ENCODE data around the gene GDF15.

Gene GDF15

DNA sequence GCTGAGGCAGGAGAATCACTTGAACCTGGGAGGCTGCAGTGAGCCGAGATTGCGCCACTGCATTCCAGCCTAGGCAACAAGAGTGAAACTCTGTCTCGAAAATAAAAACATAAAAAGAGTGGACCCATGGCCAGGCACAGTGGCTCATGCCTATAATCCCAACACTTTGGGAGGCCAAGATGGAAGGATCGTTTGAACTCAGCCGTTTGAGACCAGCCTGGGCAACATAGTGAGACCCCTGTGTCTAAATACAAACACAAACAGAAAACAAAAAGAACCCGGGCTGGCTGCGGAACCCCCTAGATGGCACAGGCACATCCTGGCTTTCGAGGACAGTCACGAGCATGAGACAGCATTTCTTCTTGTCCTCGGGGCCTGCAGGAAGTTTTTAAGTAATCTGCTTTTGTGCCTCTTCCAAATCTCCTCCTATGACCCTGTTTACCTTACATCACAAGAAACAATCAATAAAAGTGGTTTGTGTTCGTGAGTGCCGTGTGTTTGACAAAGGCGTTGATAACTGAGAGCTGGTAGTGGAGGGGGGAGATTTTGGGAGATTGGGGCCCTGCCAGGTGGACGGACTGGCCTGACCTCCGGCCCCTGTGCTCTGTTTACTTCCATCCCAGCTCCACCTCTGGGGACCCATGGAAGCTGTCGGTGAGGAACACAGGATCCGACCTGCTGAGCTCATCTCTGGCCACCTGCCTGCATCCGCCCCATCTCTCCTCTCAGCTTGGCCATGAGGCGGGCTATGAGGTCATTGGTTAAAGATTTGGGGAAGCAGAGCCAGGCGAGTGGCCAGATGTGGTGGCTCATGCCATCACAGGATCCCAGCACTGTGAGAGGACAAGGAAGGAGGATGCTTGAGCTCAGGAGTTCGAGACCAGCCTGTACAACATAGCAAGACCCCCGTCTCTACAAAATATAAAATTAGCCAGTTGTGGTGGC lies 5.9 kb upstream of the GDF15 start (continued):
- TF ChIP-seq ZBTB21 (tag by site-specific recombination; IDR thresholded peaks at IDR 0.05), result peak; percentile 97
- no peak for TF ChIP-seq ZNF501 (tag by site-specific recombination; IDR thresholded peaks at IDR 0.05)
- peak; percentile 84 for TF ChIP-seq ZEB2 (tag by site-specific recombination; IDR thresholded peaks at IDR 0.05)
- TF ChIP-seq MEIS1 (CRISPR knock-in tag; IDR thresholded peaks at IDR 0.05; ENCODE audit: borderline replicate concordance), result no peak
- peak; percentile 64 for TF ChIP-seq KLF1 (tag by site-specific recombination; IDR thresholded peaks at IDR 0.05)
- TF ChIP-seq ZNF530 (tag by site-specific recombination; IDR thresholded peaks at IDR 0.05; ENCODE audit: low read depth), result no peak
- no peak for TF ChIP-seq EGR2 (tag by site-specific recombination; IDR thresholded peaks at IDR 0.05; ENCODE audit: low read depth)
- TF ChIP-seq KLF7 (tag by site-specific recombination; IDR thresholded peaks at IDR 0.05; ENCODE audit: borderline replicate concordance), result no peak
- TF ChIP-seq ZNF2 (tag by site-specific recombination; IDR thresholded peaks at IDR 0.05), result no peak
- TF ChIP-seq IKZF3 (tag by site-specific recombination; IDR thresholded peaks at IDR 0.05), result peak; percentile 75
- TF ChIP-seq ZNF514 (tag by site-specific recombination; IDR thresholded peaks at IDR 0.05), result no peak
- TF ChIP-seq KLF9 (tag by site-specific recombination; IDR thresholded peaks at IDR 0.05; ENCODE audit: low read depth), result no peak
- no peak; the same call in 1 of the 2 replicates for TF ChIP-seq ZNF324 (tag by site-specific recombination; IDR thresholded peaks at IDR 0.05)
- TF ChIP-seq ZNF138 (tag by site-specific recombination; IDR thresholded peaks at IDR 0.05; ENCODE audit: borderline replicate concordance), result no peak
- no peak for TF ChIP-seq ZNF529 (tag by site-specific recombination; IDR thresholded peaks at IDR 0.05; ENCODE audit: insufficient replicate concordance)
- TF ChIP-seq ZNF600 (tag by site-specific recombination; IDR thresholded peaks at IDR 0.05), result peak; percentile 94
- TF ChIP-seq, protein P1, sequence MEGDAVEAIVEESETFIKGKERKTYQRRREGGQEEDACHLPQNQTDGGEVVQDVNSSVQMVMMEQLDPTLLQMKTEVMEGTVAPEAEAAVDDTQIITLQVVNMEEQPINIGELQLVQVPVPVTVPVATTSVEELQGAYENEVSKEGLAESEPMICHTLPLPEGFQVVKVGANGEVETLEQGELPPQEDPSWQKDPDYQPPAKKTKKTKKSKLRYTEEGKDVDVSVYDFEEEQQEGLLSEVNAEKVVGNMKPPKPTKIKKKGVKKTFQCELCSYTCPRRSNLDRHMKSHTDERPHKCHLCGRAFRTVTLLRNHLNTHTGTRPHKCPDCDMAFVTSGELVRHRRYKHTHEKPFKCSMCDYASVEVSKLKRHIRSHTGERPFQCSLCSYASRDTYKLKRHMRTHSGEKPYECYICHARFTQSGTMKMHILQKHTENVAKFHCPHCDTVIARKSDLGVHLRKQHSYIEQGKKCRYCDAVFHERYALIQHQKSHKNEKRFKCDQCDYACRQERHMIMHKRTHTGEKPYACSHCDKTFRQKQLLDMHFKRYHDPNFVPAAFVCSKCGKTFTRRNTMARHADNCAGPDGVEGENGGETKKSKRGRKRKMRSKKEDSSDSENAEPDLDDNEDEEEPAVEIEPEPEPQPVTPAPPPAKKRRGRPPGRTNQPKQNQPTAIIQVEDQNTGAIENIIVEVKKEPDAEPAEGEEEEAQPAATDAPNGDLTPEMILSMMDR (tag by site-specific recombination; IDR thresholded peaks at IDR 0.05), result no peak
- TF ChIP-seq, protein P2, sequence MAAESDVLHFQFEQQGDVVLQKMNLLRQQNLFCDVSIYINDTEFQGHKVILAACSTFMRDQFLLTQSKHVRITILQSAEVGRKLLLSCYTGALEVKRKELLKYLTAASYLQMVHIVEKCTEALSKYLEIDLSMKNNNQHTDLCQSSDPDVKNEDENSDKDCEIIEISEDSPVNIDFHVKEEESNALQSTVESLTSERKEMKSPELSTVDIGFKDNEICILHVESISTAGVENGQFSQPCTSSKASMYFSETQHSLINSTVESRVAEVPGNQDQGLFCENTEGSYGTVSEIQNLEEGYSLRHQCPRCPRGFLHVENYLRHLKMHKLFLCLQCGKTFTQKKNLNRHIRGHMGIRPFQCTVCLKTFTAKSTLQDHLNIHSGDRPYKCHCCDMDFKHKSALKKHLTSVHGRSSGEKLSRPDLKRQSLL (tag by site-specific recombination; IDR thresholded peaks at IDR 0.05), result peak; percentile 67
- TF ChIP-seq OSR2 (tag by site-specific recombination; IDR thresholded peaks at IDR 0.05), result peak; percentile 36; the same call in 1 of the 2 replicates
- no peak for TF ChIP-seq ZNF354C (tag by site-specific recombination; IDR thresholded peaks at IDR 0.05; ENCODE audit: borderline replicate concordance, low read depth)
- no peak for TF ChIP-seq ZNF248 (tag by site-specific recombination; IDR thresholded peaks at IDR 0.05)
- TF ChIP-seq, protein P3, sequence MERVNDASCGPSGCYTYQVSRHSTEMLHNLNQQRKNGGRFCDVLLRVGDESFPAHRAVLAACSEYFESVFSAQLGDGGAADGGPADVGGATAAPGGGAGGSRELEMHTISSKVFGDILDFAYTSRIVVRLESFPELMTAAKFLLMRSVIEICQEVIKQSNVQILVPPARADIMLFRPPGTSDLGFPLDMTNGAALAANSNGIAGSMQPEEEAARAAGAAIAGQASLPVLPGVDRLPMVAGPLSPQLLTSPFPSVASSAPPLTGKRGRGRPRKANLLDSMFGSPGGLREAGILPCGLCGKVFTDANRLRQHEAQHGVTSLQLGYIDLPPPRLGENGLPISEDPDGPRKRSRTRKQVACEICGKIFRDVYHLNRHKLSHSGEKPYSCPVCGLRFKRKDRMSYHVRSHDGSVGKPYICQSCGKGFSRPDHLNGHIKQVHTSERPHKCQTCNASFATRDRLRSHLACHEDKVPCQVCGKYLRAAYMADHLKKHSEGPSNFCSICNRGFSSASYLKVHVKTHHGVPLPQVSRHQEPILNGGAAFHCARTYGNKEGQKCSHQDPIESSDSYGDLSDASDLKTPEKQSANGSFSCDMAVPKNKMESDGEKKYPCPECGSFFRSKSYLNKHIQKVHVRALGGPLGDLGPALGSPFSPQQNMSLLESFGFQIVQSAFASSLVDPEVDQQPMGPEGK (tag by site-specific recombination; IDR thresholded peaks at IDR 0.05), result peak; percentile 51
- peak; percentile 53; the same call in 1 of the 2 replicates for TF ChIP-seq ZNF660 (tag by site-specific recombination; IDR thresholded peaks at IDR 0.05)
- no peak for TF ChIP-seq ZNF16 (tag by site-specific recombination; IDR thresholded peaks at IDR 0.05; ENCODE audit: low read depth)
- TF ChIP-seq PRDM1 (tag by site-specific recombination; IDR thresholded peaks at IDR 0.05), result no peak
- no peak for TF ChIP-seq ZNF311 (tag by site-specific recombination; IDR thresholded peaks at IDR 0.05; ENCODE audit: borderline replicate concordance)
- TF ChIP-seq, protein P4, sequence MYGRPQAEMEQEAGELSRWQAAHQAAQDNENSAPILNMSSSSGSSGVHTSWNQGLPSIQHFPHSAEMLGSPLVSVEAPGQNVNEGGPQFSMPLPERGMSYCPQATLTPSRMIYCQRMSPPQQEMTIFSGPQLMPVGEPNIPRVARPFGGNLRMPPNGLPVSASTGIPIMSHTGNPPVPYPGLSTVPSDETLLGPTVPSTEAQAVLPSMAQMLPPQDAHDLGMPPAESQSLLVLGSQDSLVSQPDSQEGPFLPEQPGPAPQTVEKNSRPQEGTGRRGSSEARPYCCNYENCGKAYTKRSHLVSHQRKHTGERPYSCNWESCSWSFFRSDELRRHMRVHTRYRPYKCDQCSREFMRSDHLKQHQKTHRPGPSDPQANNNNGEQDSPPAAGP (tag by site-specific recombination; IDR thresholded peaks at IDR 0.05), result peak; percentile 66; the same call in 1 of the 2 replicates
- TF ChIP-seq ZNF114 (tag by site-specific recombination; IDR thresholded peaks at IDR 0.05), result no peak
- TF ChIP-seq ZNF785 (tag by site-specific recombination; IDR thresholded peaks at IDR 0.05), result no peak
- TF ChIP-seq ZNF544 (tag by site-specific recombination; IDR thresholded peaks at IDR 0.05), result no peak
- no peak for TF ChIP-seq ZNF747 (tag by site-specific recombination; IDR thresholded peaks at IDR 0.05)
- TF ChIP-seq, protein P5, sequence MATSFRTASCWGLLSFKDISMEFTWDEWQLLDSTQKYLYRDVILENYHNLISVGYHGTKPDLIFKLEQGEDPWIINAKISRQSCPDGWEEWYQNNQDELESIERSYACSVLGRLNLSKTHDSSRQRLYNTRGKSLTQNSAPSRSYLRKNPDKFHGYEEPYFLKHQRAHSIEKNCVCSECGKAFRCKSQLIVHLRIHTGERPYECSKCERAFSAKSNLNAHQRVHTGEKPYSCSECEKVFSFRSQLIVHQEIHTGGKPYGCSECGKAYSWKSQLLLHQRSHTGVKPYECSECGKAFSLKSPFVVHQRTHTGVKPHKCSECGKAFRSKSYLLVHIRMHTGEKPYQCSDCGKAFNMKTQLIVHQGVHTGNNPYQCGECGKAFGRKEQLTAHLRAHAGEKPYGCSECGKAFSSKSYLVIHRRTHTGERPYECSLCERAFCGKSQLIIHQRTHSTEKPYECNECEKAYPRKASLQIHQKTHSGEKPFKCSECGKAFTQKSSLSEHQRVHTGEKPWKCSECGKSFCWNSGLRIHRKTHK (tag by site-specific recombination; IDR thresholded peaks at IDR 0.05), result no peak
- no peak for TF ChIP-seq ZNF768 (tag by site-specific recombination; IDR thresholded peaks at IDR 0.05)
- TF ChIP-seq ZBTB1 (tag by site-specific recombination; IDR thresholded peaks at IDR 0.05), result no peak
